ENCODE data around the gene SDK1.

DNA sequence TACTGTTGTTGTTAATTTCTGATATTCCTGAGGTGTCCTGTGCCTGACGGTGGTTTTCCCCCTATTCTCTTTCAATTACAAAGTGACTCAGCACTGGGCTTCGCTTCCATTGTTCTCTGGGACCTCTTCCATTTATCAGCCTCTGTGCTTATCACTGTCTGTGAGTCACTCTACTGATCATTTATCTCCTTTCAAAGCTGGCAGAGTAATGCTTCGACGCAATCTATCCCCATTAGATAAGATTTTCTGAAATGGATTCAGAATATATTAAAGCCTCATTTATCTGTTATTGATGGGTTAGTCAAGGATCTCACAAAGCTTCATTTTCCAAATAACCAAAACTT is 679.2 kb downstream of the SDK1 start:
- TF ChIP-seq, protein P1, sequence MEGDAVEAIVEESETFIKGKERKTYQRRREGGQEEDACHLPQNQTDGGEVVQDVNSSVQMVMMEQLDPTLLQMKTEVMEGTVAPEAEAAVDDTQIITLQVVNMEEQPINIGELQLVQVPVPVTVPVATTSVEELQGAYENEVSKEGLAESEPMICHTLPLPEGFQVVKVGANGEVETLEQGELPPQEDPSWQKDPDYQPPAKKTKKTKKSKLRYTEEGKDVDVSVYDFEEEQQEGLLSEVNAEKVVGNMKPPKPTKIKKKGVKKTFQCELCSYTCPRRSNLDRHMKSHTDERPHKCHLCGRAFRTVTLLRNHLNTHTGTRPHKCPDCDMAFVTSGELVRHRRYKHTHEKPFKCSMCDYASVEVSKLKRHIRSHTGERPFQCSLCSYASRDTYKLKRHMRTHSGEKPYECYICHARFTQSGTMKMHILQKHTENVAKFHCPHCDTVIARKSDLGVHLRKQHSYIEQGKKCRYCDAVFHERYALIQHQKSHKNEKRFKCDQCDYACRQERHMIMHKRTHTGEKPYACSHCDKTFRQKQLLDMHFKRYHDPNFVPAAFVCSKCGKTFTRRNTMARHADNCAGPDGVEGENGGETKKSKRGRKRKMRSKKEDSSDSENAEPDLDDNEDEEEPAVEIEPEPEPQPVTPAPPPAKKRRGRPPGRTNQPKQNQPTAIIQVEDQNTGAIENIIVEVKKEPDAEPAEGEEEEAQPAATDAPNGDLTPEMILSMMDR (conservative IDR thresholded peaks at IDR 0.05) = no peak
- no peak for TF ChIP-seq ZFX (IDR thresholded peaks at IDR 0.05)
